Lower leg skin (tissue), 3 donors: ENCODE results near the gene PCED1A.

Experiments
- CTCF ChIP-seq, 3 donors: fragments of 450-650 bp; IDR thresholded peaks; one replicate each; pipeline ENCODE4 v1.5.1; 2016; ENCODE audit warnings: antibody characterized with exemption in 3 of 3, mild to moderate bottlenecking in 3 of 3, moderate library complexity in 2 of 3
- POLR2A ChIP-seq, 2 donors: fragments of 450-650 bp; IDR thresholded peaks; one replicate each; pipeline ENCODE4 v1.6.1; 2016 to 2017; ENCODE audit warnings: antibody characterized with exemption in 2 of 2, mild to moderate bottlenecking in 1 of 2, moderate library complexity in 1 of 2

GRCh38 chr20:2889209-2889608 lies 48.8 kb upstream of the PCED1A start:
- TF ChIP-seq CTCF (IDR thresholded peaks at IDR 0.05) (no peak), POLR2A (IDR thresholded peaks at IDR 0.05) (no peak)
